Stimulated activated memory B cell treated with anti-CD40 and anti-IgM and Interleukin-4, amounts not matched to agents 10 μg/mL and 1 μg/mL and 100 μg/mL, for 72 hours (primary cell): ENCODE data around the gene MARCHF9.
"Not testable (repeated sequence)": the region's sequence is repeated elsewhere in the genome, so short reads cannot be mapped to it uniquely, and the experiment has no call there.

ENCODE experiments used
- ATAC-seq: fragments of 150-1000 bp; cut with Tn5 transposase; 2 replicates; pipeline ENCODE4 v1.10.0; 2021
- H3K27ac Mint-ChIP-seq: one replicate; pipeline ENCODE4 v1.8.0; 2022; ENCODE audit warnings: mild to moderate bottlenecking, mixed read lengths
- H3K27me3 Mint-ChIP-seq: one replicate; pipeline ENCODE4 v1.8.0; 2022; ENCODE audit warnings: mixed read lengths
- H3K36me3 Mint-ChIP-seq: one replicate; pipeline ENCODE4 v1.8.0; 2022; ENCODE audit warnings: mixed read lengths
- H3K4me1 Mint-ChIP-seq: one replicate; pipeline ENCODE4 v1.8.0; 2022; ENCODE audit warnings: mixed read lengths
- H3K4me3 Mint-ChIP-seq: one replicate; pipeline ENCODE4 v1.8.0; 2022; ENCODE audit warnings: mild to moderate bottlenecking, moderate library complexity, mixed read lengths
- H3K9me3 Mint-ChIP-seq: one replicate; pipeline ENCODE4 v1.8.0; 2022; ENCODE audit warnings: mixed read lengths

MARCHF9 gene

GRCh38 chr12:57721846-57722608 lies 32.9 kb upstream of the MARCHF9 start:
- not testable (repeated sequence) for H3K4me3 Mint-ChIP-seq, H3K27me3 Mint-ChIP-seq, ATAC-seq, H3K27ac Mint-ChIP-seq, H3K9me3 Mint-ChIP-seq
- H3K4me1 Mint-ChIP-seq: peaks cover 26% of the 10 kb centered on the region
- H3K36me3 Mint-ChIP-seq: peaks cover 57% of the 10 kb centered on the region

DNA sequence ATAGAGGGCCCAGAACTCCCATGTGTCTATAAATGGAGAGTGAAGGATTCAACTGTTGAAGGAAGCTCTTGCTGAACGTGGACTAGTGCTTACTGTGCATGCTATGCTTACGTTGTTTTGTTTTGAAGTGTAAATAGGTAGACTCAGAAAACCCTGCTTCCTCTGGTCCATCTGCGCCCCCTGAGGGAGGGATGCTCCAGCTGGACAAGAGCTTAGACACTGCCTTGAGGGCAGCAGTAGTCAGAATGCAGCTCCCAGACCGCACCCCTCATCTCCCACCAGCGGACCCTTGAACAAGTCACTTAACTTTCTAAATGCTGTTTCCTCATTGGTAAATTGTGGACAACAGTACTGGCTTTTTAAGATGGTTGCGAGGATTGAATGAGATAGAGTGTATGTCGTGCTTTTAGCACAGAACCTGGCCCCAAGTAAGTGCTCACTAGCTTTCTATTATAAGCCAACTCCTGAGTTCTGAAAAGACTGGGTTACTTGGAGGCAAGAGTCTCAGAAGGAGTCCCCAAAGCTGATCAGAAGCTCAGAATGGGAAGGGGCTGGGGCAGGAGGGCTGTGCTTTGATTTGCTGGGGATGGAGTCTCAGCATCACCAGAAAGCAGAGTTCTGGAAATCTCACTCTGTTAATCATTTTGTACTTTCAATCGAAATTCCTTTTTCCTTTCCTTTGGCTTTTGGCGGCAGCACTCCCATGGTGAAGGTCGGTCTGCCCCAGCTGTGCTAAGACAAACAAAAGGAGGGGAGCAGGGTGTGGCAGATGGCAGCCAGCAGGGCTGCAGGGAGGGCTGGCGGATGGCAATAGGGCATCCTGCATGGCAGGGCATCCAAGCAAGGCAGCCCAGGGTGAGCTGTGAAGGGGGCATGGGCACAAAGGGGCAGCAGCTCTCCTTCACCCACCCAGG lies 31.9 kb upstream of the MARCHF9 start:
- Mint-ChIP-seq H3K9me3 (no peaks in the 10 kb centered on the region), H3K36me3 (peaks cover 60% of the 10 kb centered on the region), H3K27me3 (no peaks in the 10 kb centered on the region), H3K4me3 (no peak overlapping the region), H3K4me1 (peaks cover 26% of the 10 kb centered on the region), H3K27ac (peak overlapping the region; percentile 38)
- no peak for ATAC-seq

DNA sequence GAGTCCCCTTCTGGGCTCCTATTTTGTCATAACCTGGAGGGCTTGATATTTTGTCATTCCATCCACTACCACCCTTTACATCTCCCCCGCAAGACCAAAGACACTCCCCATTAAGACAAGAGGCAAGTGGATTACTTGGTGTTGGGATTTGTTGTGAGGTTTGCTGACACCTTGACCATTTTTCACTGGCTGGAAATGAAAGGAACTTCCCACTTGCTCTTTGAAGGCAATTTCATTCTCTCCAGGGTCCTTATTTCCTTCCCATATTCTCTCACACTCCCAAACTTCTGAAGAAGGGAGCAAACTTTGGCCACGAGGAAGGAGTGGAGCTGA lies 31.3 kb upstream of the MARCHF9 start:
- no peaks in the 10 kb centered on the region for H3K9me3 Mint-ChIP-seq
- ATAC-seq: no peak
- peaks cover 60% of the 10 kb centered on the region for H3K36me3 Mint-ChIP-seq
- H3K4me1 Mint-ChIP-seq: peaks cover 26% of the 10 kb centered on the region
- peak overlapping the region; percentile 38 for H3K27ac Mint-ChIP-seq
- H3K27me3 Mint-ChIP-seq: no peaks in the 10 kb centered on the region
- H3K4me3 Mint-ChIP-seq: no peak overlapping the region

GRCh38 chr12:57724003-57724935 lies 30.6 kb upstream of the MARCHF9 start:
- H3K36me3 Mint-ChIP-seq: peaks cover 58% of the 10 kb centered on the region
- H3K9me3 Mint-ChIP-seq: no peaks in the 10 kb centered on the region
- no peaks in the 10 kb centered on the region for H3K27me3 Mint-ChIP-seq
- peak overlapping the region; percentile 38 for H3K27ac Mint-ChIP-seq
- H3K4me3 Mint-ChIP-seq: no peak overlapping the region
- no peak for ATAC-seq
- H3K4me1 Mint-ChIP-seq: peaks cover 26% of the 10 kb centered on the region

- Mint-ChIP-seq H3K36me3 (peaks cover 52% of the 10 kb centered on the region), H3K4me3 (peak overlapping the region; percentile 40), H3K9me3 (no peaks in the 10 kb centered on the region), H3K4me1 (peaks cover 26% of the 10 kb centered on the region), H3K27ac (peak overlapping the region; percentile 69), H3K27me3 (no peaks in the 10 kb centered on the region)
- ATAC-seq: peak; percentile 28
Measured at GRCh38 chr12:57724936-57725740, 29.8 kb upstream of the MARCHF9 start.

DNA sequence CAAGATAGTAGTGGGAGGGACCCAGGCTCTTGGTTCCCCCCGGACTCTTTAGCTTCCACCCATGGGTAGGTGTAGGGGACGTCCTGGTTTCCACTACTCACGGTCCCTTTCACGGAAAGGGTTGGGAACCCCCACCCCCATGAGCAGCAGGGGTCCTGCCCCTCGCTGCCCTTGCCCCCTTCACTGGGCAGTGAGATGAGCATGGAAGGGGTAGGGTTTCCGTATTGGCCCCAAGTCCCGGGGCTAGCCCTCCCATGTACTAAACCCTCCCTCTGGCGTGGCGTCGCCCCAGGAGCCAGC lies 29.1 kb upstream of the MARCHF9 start:
- Mint-ChIP-seq H3K27ac (peak overlapping the region; percentile 69), H3K36me3 (peaks cover 50% of the 10 kb centered on the region), H3K4me3 (peak overlapping the region; percentile 75), H3K9me3 (no peaks in the 10 kb centered on the region), H3K27me3 (no peaks in the 10 kb centered on the region), H3K4me1 (peaks cover 26% of the 10 kb centered on the region)
- no peak for ATAC-seq

DNA sequence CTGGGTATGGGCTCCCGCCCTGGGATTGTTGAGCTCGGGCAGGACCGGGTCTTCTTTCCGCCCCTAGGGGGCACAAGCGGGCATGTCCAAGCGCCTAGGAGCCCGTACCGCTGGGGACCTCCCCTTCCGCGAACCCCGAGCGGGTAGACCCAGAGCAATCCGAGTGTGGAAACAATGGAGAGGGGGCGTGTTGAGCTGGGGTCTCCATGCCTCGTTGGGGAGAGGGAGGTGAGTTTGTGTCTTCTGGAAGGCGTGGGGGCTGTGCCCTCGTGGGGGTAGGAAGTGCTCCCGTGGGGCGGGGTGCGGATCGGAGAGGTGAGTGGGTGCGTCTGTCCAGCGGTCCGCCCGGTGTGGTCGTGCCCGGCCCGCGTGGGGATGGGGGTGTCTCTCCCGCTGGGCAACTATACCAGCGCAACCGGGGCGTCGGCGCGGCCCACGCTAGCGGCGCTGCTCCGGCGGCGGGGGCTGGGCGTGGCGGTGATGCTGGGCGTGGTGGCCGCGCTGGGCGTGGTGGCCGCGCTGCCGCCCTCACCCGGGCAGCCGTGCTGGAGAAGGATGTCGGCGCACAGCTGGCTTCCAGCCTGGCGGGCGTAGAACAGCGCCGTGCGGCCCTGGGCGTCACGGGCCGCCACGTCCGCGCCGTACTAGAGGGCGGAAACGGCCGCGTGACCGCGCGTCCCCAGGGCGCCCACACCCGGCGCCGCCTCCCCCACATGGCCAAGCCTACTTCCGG lies 28.6 kb upstream of the MARCHF9 start:
- Mint-ChIP-seq H3K4me3 (peak overlapping the region; percentile 75), H3K27me3 (no peaks in the 10 kb centered on the region), H3K27ac (peak overlapping the region; percentile 69), H3K4me1 (peaks cover 26% of the 10 kb centered on the region), H3K9me3 (no peaks in the 10 kb centered on the region), H3K36me3 (peaks cover 50% of the 10 kb centered on the region)
- peak; percentile 72 for ATAC-seq

GRCh38 chr12:57726884-57727757 lies 27.8 kb upstream of the MARCHF9 start:
- Mint-ChIP-seq H3K4me1 (peaks cover 26% of the 10 kb centered on the region), H3K27ac (no peak overlapping the region), H3K27me3 (no peaks in the 10 kb centered on the region), H3K36me3 (peaks cover 51% of the 10 kb centered on the region), H3K9me3 (no peaks in the 10 kb centered on the region), H3K4me3 (no peak overlapping the region)
- no peak for ATAC-seq

GRCh38 chr12:57727758-57728395 lies 27.0 kb upstream of the MARCHF9 start:
- Mint-ChIP-seq H3K4me3 (no peak overlapping the region), H3K36me3 (peaks cover 57% of the 10 kb centered on the region), H3K9me3 (no peaks in the 10 kb centered on the region), H3K4me1 (peaks cover 26% of the 10 kb centered on the region), H3K27ac (no peak overlapping the region), H3K27me3 (no peaks in the 10 kb centered on the region)
- no peak for ATAC-seq

GRCh38 chr12:57729321-57729844 lies 25.5 kb upstream of the MARCHF9 start:
- H3K27ac Mint-ChIP-seq: no peak overlapping the region

GRCh38 chr12:57730336-57731067 lies 24.4 kb upstream of the MARCHF9 start:
- Mint-ChIP-seq H3K9me3 (no peaks in the 10 kb centered on the region), H3K36me3 (peaks cover 75% of the 10 kb centered on the region), H3K4me3 (no peak overlapping the region), H3K27ac (no peak overlapping the region), H3K27me3 (no peaks in the 10 kb centered on the region), H3K4me1 (peaks cover 8% of the 10 kb centered on the region)
- no peak for ATAC-seq

More at GRCh38 chr12:57729321-57729844, 25.5 kb upstream of the MARCHF9 start:
- no peak for ATAC-seq
- H3K9me3 Mint-ChIP-seq: no peaks in the 10 kb centered on the region
- H3K4me1 Mint-ChIP-seq: peaks cover 19% of the 10 kb centered on the region
- no peaks in the 10 kb centered on the region for H3K27me3 Mint-ChIP-seq
- H3K36me3 Mint-ChIP-seq: peaks cover 70% of the 10 kb centered on the region
- H3K4me3 Mint-ChIP-seq: no peak overlapping the region

DNA sequence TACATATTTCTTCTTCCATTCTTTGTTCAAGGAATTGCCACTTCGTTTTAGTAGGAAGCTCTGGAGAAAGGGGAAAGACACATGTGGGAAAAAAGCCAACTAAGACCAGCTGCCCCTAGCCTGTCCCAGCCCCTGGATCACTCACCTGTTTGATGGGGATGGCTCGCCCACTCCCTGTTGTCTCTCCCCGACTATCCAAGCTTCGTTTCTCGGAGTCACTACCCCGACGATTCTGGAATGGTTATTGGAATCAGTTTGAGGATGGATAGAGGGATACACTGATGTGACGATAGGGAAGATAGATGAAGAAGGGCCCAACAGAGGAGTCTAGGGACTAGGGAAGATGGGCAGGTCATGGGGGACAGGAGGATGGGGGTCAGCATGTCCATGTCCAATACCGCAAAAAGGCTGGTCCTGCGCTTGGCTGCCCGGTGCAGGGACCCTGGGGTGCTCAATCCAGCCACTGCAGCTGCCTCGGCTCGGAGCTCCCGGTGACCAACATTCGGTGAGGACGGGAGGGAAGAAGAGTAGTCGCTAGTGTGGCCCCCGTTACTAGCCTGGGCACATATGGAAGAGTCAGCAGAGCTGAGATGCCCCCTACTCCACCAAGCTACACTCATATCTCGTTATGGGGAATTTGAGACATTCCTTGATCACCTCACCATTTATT lies 23.4 kb upstream of the MARCHF9 start:
- Mint-ChIP-seq H3K4me3 (no peak overlapping the region), H3K9me3 (no peaks in the 10 kb centered on the region), H3K27ac (no peak overlapping the region), H3K4me1 (peaks cover 2% of the 10 kb centered on the region), H3K27me3 (no peaks in the 10 kb centered on the region), H3K36me3 (peaks cover 69% of the 10 kb centered on the region)
- no peak for ATAC-seq
